ENCODE measurements around the gene CIB2.

Gene CIB2

DNA sequence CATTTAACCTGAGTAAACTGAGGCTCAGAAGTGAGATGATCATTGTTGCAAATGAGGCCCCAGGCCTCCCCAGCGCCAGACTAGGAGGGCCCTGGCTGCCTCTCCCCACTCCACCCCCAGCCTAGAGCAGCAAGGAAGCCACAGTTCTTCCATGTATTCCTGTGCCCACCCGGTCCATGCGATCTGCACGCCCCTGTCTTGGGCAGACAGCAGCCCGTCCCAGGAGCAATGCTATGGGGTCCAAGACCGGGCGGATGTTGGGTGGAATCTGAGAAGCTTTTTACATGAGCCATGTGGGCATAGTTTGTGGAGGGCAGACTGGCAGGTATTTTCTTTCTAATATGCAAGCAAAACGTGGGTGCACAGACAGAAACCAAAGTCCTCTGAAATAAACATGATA lies 23.8 kb downstream of the CIB2 start:
- H3K4me1 ChIP-seq (ENCODE audit: control insufficient read depth, insufficient read depth, low read length), result no peaks in the 10 kb centered on the region
- whole genome bisulfite sequencing (ENCODE audit: insufficient coverage, insufficient read length), result no CpG with 5 or more reads among the region's 8 CpGs
- no peak for DNase-seq (ENCODE audit: low read depth, low spot score)
- no peaks in the 10 kb centered on the region for H3K27me3 ChIP-seq (ENCODE audit: control insufficient read depth, insufficient read depth, low read length)
- no peak overlapping the region for H3K27ac ChIP-seq (ENCODE audit: low read length)
- H3K9me3 ChIP-seq (ENCODE audit: control insufficient read depth, insufficient read depth, low read length), result no peaks in the 10 kb centered on the region
- H3K36me3 ChIP-seq (ENCODE audit: control insufficient read depth, insufficient read depth, low read length), result no peaks in the 10 kb centered on the region
- H3K4me3 ChIP-seq (ENCODE audit: low read length), result no peak overlapping the region

DNA sequence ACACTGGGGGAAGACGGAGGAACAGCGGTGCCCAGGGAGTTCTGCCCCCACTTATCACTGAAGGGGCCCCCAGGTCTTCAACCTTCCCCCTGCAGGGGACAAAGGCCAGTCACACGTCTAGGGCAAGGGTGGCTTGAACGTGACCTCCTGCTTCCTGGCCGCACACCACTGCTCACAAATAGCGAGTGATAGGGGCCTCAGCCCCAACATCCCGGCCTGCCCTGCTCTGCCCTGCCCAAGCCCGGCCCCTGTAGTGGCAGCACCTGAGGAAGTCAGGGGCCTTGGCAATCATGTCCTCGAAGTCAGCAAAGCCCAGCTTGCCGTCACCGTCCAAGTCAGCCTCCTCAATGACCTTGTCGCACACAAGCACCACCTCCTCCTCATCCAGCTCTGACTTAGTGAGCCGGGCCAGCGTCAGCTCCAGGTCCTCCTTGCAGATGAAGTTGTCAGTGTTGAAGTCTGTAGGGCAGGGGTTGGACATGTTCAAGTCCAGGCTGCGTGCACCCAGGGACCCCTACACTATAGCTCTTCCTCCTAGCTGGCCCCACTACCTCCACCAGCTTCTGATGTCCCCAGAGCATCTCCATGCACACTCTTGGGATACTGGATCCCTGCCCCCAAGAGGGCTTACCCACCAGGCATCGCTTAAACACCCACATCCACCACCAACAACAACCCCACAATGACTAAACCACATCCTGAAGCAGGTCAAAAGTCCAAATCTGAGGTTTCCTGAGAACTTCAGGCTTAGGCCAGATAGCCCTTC lies 25.6 kb downstream of the CIB2 start:
- no CpG with 5 or more reads among the region's 16 CpGs for WGBS (ENCODE audit: insufficient coverage, insufficient read length)
- no peaks in the 10 kb centered on the region for H3K9me3 ChIP-seq (ENCODE audit: control insufficient read depth, insufficient read depth, low read length)
- DNase-seq (ENCODE audit: low read depth, low spot score), result no peak
- H3K36me3 ChIP-seq (ENCODE audit: control insufficient read depth, insufficient read depth, low read length), result no peaks in the 10 kb centered on the region
- no peaks in the 10 kb centered on the region for H3K4me1 ChIP-seq (ENCODE audit: control insufficient read depth, insufficient read depth, low read length)
- no peak overlapping the region for H3K4me3 ChIP-seq (ENCODE audit: low read length)
- no peaks in the 10 kb centered on the region for H3K27me3 ChIP-seq (ENCODE audit: control insufficient read depth, insufficient read depth, low read length)
- no peak overlapping the region for H3K27ac ChIP-seq (ENCODE audit: low read length)

DNA sequence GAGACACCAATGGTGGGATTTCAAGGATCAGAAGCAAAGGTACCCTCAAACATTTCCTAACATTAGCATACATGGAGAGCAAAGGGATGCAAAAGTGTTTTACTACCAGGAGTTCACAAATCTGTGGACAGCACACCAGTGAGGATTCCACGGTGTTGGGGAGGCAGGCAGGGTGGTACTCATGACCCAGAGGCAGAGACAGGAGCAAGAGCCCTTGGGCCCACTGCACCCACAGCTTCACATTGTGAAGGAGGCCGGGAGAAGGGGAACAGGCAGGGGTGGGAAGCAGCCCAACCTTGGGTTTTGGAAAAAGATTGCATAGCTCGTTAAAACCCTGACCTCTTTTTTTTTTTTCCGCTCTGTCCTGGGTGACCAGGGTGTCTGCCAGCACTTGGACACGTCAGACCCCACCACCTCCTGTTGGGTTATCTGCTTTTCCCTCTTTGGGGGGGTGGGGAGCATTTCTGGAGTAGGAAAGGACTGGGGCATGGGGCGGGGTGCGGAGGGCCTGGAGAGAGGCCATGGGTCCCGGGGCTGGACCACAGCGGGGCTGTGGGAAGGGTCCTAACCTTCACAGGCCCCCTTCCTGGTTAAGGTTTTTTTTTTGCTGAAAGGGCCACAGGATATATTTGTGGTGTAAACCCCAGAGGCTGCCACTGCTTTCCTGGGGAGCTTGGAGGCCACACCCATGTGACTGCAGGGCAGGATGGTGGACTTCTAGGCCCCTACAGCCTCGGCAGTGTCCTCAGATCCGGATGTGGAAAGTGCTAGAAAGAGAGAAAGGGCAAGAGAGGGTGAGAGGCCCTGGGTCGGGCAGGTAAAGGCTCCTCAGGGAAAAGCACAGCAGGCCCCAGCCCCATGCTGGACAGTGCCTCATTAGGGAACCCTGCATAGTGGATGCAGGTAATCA lies 26.4 kb downstream of the CIB2 start:
- Histone ChIP-seq H3K27me3 (ENCODE audit: control insufficient read depth, insufficient read depth, low read length) (no peaks in the 10 kb centered on the region), H3K36me3 (ENCODE audit: control insufficient read depth, insufficient read depth, low read length) (no peaks in the 10 kb centered on the region), H3K9me3 (ENCODE audit: control insufficient read depth, insufficient read depth, low read length) (no peaks in the 10 kb centered on the region), H3K4me1 (ENCODE audit: control insufficient read depth, insufficient read depth, low read length) (no peaks in the 10 kb centered on the region), H3K27ac (ENCODE audit: low read length) (no peak overlapping the region), H3K4me3 (ENCODE audit: low read length) (no peak overlapping the region)
- no peak for DNase-seq (ENCODE audit: low read depth, low spot score)
- WGBS (ENCODE audit: insufficient coverage, insufficient read length), result no CpG with 5 or more reads among the region's 12 CpGs

DNA sequence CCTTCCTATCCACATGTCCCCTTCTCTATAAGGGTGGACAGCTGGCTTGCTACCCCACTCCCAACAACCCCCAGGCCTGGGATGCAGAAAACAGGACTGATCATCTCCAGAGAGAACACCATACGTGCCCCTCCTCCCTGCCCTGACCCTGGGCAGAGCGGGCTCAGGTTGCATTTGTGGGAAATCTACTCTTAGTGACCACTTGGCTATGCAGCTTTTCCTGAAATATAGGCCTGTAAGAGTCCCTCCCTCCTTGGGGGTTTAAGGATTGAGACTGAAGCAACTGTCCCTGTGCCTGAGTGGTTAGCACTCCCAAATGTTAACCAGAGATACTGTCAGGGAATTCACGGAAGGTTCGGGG lies 27.1 kb downstream of the CIB2 start:
- no peaks in the 10 kb centered on the region for H3K27me3 ChIP-seq (ENCODE audit: control insufficient read depth, insufficient read depth, low read length)
- no peaks in the 10 kb centered on the region for H3K4me1 ChIP-seq (ENCODE audit: control insufficient read depth, insufficient read depth, low read length)
- DNase-seq (ENCODE audit: low read depth, low spot score), result no peak
- no peak overlapping the region for H3K27ac ChIP-seq (ENCODE audit: low read length)
- no peak overlapping the region for H3K4me3 ChIP-seq (ENCODE audit: low read length)
- no peaks in the 10 kb centered on the region for H3K9me3 ChIP-seq (ENCODE audit: control insufficient read depth, insufficient read depth, low read length)
- WGBS (ENCODE audit: insufficient coverage, insufficient read length), result no CpG with 5 or more reads among the region's 4 CpGs
- H3K36me3 ChIP-seq (ENCODE audit: control insufficient read depth, insufficient read depth, low read length), result no peaks in the 10 kb centered on the region

DNA sequence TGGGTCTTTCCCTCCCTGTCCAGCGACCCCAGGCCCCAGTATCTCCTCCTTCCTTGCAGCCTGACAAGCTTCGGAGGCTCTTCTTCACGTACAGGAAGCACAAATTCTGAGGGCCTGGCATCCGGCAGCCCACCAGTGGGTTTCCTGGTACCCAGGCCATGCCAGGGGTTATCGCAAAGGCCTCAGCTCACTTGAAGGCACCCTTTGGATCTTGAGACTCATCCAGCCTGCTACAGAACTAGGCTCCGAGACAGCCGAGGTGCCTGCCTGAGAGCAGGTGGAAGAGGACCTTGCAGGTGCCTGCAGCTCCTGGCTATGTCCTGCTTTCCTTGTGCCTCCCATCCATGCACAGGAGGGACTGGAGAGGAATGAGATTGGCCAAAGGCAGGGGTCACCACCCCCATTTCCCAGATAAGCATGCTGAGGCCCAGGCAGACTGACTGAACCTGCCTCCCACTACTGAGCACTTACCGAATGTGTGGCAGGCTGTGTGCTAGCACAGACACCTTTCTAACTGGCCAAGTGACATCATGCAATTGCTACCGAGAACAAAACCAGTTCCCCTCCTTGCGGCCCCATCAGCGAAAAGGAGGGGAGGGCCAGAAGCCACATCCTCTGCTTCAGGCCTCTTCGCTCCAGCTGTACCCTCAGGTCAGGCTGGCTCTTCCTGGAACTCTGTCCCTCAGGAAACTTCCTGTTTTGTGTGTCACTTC lies 27.7 kb downstream of the CIB2 start:
- Histone ChIP-seq H3K4me3 (ENCODE audit: low read length) (no peak overlapping the region), H3K27ac (ENCODE audit: low read length) (no peak overlapping the region), H3K36me3 (ENCODE audit: control insufficient read depth, insufficient read depth, low read length) (no peaks in the 10 kb centered on the region), H3K9me3 (ENCODE audit: control insufficient read depth, insufficient read depth, low read length) (no peaks in the 10 kb centered on the region), H3K27me3 (ENCODE audit: control insufficient read depth, insufficient read depth, low read length) (no peaks in the 10 kb centered on the region), H3K4me1 (ENCODE audit: control insufficient read depth, insufficient read depth, low read length) (no peaks in the 10 kb centered on the region)
- no CpG with 5 or more reads among the region's 12 CpGs for WGBS (ENCODE audit: insufficient coverage, insufficient read length)
- no peak for DNase-seq (ENCODE audit: low read depth, low spot score)

DNA sequence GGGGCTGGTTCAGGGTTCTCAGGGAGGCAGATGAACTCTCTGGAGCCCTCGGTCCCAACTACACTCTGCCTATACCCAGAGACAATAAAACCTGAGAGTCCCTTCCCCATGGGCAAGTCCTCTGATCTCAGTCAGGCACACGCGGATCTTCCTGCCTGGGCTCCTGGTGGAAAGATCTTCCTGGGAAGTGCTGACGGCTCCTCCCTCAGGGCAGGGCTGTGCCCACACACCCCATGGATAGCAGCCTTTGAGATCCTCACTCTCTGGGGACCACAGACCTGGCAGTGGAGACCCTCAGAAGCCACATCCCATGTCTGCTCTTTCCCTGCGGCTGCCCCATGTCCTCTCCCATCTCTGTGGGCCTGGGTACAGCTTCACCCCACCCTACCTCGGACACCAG lies 28.5 kb downstream of the CIB2 start:
- H3K4me1 ChIP-seq (ENCODE audit: control insufficient read depth, insufficient read depth, low read length), result no peaks in the 10 kb centered on the region
- H3K9me3 ChIP-seq (ENCODE audit: control insufficient read depth, insufficient read depth, low read length), result no peaks in the 10 kb centered on the region
- H3K36me3 ChIP-seq (ENCODE audit: control insufficient read depth, insufficient read depth, low read length), result no peaks in the 10 kb centered on the region
- DNase-seq (ENCODE audit: low read depth, low spot score), result no peak
- no peak overlapping the region for H3K4me3 ChIP-seq (ENCODE audit: low read length)
- H3K27me3 ChIP-seq (ENCODE audit: control insufficient read depth, insufficient read depth, low read length), result no peaks in the 10 kb centered on the region
- WGBS (ENCODE audit: insufficient coverage, insufficient read length), result no CpG with 5 or more reads among the region's 6 CpGs
- no peak overlapping the region for H3K27ac ChIP-seq (ENCODE audit: low read length)

DNA sequence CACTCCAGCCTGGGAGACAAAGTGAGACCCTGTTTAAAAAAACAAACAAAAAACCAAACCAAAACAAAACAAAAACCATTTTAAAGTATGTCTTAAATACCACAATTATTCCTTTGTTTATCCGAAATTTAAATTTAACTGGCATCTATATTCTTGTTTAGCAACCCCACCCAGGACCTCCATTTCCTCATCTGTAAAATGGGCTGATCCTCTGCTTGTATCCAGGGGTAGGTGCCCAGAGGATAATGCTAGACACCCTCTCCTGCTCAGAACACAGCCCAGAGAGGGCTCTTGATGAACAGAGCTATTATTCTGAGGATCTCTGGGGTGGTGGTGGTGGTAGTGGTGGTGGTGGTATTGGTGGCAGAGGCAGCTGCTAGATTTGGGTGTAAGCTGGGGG lies 29.0 kb downstream of the CIB2 start:
- H3K27me3 ChIP-seq (ENCODE audit: control insufficient read depth, insufficient read depth, low read length), result no peaks in the 10 kb centered on the region
- DNase-seq (ENCODE audit: low read depth, low spot score), result no peak
- no peak overlapping the region for H3K27ac ChIP-seq (ENCODE audit: low read length)
- no peaks in the 10 kb centered on the region for H3K4me1 ChIP-seq (ENCODE audit: control insufficient read depth, insufficient read depth, low read length)
- no peaks in the 10 kb centered on the region for H3K9me3 ChIP-seq (ENCODE audit: control insufficient read depth, insufficient read depth, low read length)
- H3K36me3 ChIP-seq (ENCODE audit: control insufficient read depth, insufficient read depth, low read length), result no peaks in the 10 kb centered on the region
- WGBS (ENCODE audit: insufficient coverage, insufficient read length), result 100% methylated on average over 1 of the region's 1 CpG
- H3K4me3 ChIP-seq (ENCODE audit: low read length), result no peak overlapping the region

DNA sequence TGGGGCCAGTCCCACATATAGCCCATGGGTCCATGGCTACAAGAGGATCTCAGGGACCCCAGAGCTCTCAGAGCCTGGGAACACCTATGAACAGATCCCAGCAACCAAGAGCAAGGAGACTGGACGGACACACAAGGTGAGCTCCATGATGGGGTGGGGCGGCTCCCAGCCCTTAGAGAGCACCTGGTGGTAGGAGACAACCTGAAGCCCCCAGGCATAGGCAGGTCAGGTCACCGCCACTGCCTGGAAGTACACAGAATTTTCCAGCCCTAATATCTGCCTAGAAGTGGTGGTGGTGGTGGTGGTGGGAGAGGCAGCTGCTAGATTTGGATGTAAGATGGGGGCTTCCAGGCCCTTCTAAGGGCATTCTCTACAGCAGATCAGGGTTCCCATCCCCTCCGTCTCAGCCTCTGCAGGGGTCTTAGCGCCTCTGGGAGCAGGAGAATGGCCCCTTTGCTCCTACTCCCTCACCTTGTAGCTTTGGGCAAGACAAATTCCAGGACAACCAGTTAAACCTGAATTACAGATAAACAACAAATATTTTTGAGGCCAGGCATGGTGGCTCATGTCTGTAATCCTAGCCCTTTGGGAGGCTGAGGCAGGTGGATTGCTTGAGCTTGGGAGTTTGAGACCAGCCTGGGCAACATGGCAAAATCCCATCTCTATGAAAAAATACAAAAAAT lies 29.7 kb downstream of the CIB2 start:
- DNase-seq (ENCODE audit: low read depth, low spot score), result no peak
- no CpG with 5 or more reads among the region's 5 CpGs for WGBS (ENCODE audit: insufficient coverage, insufficient read length)
- H3K27me3 ChIP-seq (ENCODE audit: control insufficient read depth, insufficient read depth, low read length), result no peaks in the 10 kb centered on the region
- no peaks in the 10 kb centered on the region for H3K4me1 ChIP-seq (ENCODE audit: control insufficient read depth, insufficient read depth, low read length)
- H3K9me3 ChIP-seq (ENCODE audit: control insufficient read depth, insufficient read depth, low read length), result no peaks in the 10 kb centered on the region
- H3K4me3 ChIP-seq (ENCODE audit: low read length), result no peak overlapping the region
- H3K27ac ChIP-seq (ENCODE audit: low read length), result no peak overlapping the region
- H3K36me3 ChIP-seq (ENCODE audit: control insufficient read depth, insufficient read depth, low read length), result no peaks in the 10 kb centered on the region

DNA sequence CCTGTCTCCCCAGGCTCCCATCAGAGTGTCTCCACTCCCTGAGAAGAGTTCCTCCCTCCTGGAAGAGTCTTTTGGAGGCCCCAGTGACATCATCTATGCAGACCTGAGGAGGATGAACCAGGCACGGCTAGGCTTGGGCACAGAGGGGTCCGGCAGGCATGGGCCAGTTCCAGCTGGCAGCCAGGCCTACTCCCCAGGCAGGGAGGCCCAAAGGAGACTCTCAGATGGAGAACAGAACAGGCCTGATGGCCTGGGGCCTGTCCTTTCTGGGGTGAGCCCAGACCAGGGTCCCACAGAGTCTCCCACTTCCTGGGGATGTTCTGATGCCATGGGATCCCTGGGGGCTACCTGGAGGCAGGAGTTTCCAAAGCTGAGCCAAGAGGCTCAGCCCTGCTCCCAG lies 30.4 kb downstream of the CIB2 start:
- no peaks in the 10 kb centered on the region for H3K9me3 ChIP-seq (ENCODE audit: control insufficient read depth, insufficient read depth, low read length)
- H3K27me3 ChIP-seq (ENCODE audit: control insufficient read depth, insufficient read depth, low read length), result no peaks in the 10 kb centered on the region
- DNase-seq (ENCODE audit: low read depth, low spot score), result no peak
- no peak overlapping the region for H3K27ac ChIP-seq (ENCODE audit: low read length)
- no CpG with 5 or more reads among the region's 2 CpGs for WGBS (ENCODE audit: insufficient coverage, insufficient read length)
- H3K36me3 ChIP-seq (ENCODE audit: control insufficient read depth, insufficient read depth, low read length), result no peaks in the 10 kb centered on the region
- no peak overlapping the region for H3K4me3 ChIP-seq (ENCODE audit: low read length)
- H3K4me1 ChIP-seq (ENCODE audit: control insufficient read depth, insufficient read depth, low read length), result no peaks in the 10 kb centered on the region

DNA sequence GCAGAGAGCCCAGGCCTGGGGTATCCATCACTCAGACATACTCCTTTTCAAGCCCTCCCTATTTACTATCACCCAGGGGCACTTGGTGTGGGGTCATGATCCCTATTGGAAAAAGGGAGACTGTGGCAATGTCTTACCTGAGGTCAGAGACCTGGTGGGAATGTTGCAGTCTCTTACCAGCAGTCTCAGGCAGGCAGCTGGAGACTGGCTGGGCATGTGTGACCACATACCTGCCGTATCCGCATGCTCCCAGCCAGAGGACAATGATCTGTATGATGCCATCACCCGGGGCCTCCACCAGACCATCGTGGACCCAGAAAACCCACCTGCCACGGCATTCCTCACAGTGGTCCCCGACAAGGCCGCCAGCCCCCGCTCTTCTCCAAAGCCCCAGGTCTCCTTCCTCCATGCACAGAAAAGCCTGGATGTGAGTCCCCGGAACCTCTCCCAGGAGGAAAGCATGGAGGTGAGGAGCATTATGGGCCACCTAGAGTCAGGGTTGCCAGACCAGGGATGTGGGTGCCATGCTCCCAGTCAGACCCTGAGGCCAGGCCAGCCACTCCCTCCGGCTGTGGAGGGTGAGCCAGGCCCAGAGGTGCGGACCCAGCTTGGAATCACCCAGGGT lies 33.0 kb downstream of the CIB2 start:
- DNase-seq (ENCODE audit: low read depth, low spot score), result no peak
- H3K4me1 ChIP-seq (ENCODE audit: control insufficient read depth, insufficient read depth, low read length), result no peaks in the 10 kb centered on the region
- no peaks in the 10 kb centered on the region for H3K9me3 ChIP-seq (ENCODE audit: control insufficient read depth, insufficient read depth, low read length)
- H3K27ac ChIP-seq (ENCODE audit: low read length), result no peak overlapping the region
- 0 out of 2 replicates have a peak, but pooled peaks cover 2% of the 10 kb centered on the region for H3K27me3 ChIP-seq (ENCODE audit: control insufficient read depth, insufficient read depth, low read length)
- H3K4me3 ChIP-seq (ENCODE audit: low read length), result no peak overlapping the region
- WGBS (ENCODE audit: insufficient coverage, insufficient read length), result no CpG with 5 or more reads among the region's 11 CpGs
- H3K36me3 ChIP-seq (ENCODE audit: control insufficient read depth, insufficient read depth, low read length), result no peaks in the 10 kb centered on the region
